ENCODE measurements around the gene SUSD3. TPM values are rescaled to one million over a fixed set of nuclear protein-coding genes. Genes with fewer than 3 reads are reported as not detected.

SUSD3 gene
- total and polyA plus RNA-seq, 2 donors from 2014 or later = 12.2 to 34.6 TPM

DNA sequence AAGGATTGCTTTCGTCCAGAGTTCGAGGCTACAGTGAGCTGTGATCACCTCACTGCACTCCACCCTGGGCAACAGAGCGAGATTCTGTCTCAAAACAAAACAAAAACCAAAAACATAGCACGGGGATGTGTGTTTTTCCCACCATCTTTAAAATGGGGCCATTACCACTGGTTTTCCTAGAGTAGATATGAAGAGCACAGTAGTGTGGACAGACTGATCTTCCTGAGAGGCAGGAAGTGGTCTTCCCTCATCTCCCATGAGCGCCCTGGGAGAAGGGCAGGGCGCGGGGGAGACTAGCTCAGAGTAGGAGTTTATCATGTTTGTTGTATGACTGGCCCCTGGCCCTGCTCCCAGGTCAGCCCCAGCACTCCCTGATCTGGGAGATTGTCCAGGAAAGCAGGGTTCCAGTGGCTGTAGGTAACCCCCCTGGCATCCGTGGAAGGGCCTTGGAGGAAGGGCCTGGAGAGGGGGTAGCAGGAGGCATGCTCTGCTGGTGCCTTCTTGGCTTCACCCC is 2.3 kb downstream of the SUSD3 start:
- Histone ChIP-seq H3K9me3 (ENCODE audit: control insufficient read depth in 2 of 3, insufficient read depth in 1 of 3, low read length in 3 of 3) (no peaks in the 10 kb centered on the region), H3K27me3 (ENCODE audit: control insufficient read depth, insufficient read depth, low read length) (no peaks in the 10 kb centered on the region), H3K4me3 (ENCODE audit: low read length in 3 of 3) (no peak overlapping the region), H3K9ac (ENCODE audit: low read length in 3 of 3) (no peak overlapping the region), H3K4me1 (ENCODE audit: control insufficient read depth in 2 of 3, insufficient read depth in 2 of 3, low read depth in 1 of 3, low read length in 3 of 3) (peaks cover 0 to 32% (median 16%) of the 10 kb centered on the region in 3 donors), H3K27ac (ENCODE audit: low read depth in 2 of 2, low read length in 2 of 2) (peak overlapping the region; percentile 2 to 51), H3K36me3 (ENCODE audit: control insufficient read depth in 2 of 3, insufficient read depth in 3 of 3, low read length in 3 of 3) (no peaks in the 10 kb centered on the region)
- DNase-seq (peak in 1 of 5 donors; percentile 39), FAIRE-seq (no peak)
- TF ChIP-seq, protein P1, sequence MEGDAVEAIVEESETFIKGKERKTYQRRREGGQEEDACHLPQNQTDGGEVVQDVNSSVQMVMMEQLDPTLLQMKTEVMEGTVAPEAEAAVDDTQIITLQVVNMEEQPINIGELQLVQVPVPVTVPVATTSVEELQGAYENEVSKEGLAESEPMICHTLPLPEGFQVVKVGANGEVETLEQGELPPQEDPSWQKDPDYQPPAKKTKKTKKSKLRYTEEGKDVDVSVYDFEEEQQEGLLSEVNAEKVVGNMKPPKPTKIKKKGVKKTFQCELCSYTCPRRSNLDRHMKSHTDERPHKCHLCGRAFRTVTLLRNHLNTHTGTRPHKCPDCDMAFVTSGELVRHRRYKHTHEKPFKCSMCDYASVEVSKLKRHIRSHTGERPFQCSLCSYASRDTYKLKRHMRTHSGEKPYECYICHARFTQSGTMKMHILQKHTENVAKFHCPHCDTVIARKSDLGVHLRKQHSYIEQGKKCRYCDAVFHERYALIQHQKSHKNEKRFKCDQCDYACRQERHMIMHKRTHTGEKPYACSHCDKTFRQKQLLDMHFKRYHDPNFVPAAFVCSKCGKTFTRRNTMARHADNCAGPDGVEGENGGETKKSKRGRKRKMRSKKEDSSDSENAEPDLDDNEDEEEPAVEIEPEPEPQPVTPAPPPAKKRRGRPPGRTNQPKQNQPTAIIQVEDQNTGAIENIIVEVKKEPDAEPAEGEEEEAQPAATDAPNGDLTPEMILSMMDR (IDR thresholded peaks at IDR 0.05; ENCODE audit: borderline replicate concordance, extremely low read depth, insufficient read depth) = no peak
- intact Hi-C loops (cut with DNase I) = no loop called here

DNA sequence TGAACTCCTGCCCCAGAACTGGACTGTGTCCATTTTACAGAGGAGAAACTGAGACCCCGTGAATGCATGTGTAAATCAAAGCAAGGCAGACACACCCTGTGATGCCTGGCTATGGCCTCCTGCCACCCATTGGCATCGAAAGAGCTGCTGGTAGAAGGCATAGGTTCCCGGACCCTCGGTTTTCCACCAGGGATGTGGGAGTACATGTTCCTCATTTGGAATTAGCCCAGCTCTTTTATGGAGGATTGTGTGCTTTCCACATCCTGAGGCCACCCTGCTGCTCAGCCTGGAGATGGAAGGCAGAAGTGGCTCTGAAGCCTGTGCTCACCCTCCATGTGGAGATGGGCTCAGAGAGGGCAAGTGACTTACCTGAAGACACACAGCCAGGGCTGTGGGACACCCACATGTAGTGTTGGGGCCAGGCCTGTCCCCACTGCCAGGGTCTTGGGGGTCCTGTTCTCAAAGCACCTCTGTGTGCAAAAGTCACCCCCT is 2.8 kb downstream of the SUSD3 start:
- H3K9ac ChIP-seq (ENCODE audit: low read length in 3 of 3) = peak overlapping the region in 1 of 3 donors; percentile 2
- no peak for FAIRE-seq
- intact Hi-C loops (cut with DNase I) = no loop called here
- H3K27ac ChIP-seq (ENCODE audit: low read depth in 2 of 2, low read length in 2 of 2) = peak overlapping the region; percentile 2 to 71
- peaks cover 0 to 32% (median 16%) of the 10 kb centered on the region in 3 donors for H3K4me1 ChIP-seq (ENCODE audit: control insufficient read depth in 2 of 3, insufficient read depth in 2 of 3, low read depth in 1 of 3, low read length in 3 of 3)
- no peaks in the 10 kb centered on the region for H3K36me3 ChIP-seq (ENCODE audit: control insufficient read depth in 2 of 3, insufficient read depth in 3 of 3, low read length in 3 of 3)
- no peaks in the 10 kb centered on the region for H3K9me3 ChIP-seq (ENCODE audit: control insufficient read depth in 2 of 3, insufficient read depth in 1 of 3, low read length in 3 of 3)
- DNase-seq = peak in 2 of 5 donors; percentile 6 to 40
- peak overlapping the region in 1 of 3 donors; percentile 2 for H3K4me3 ChIP-seq (ENCODE audit: low read length in 3 of 3)
- no peaks in the 10 kb centered on the region for H3K27me3 ChIP-seq (ENCODE audit: control insufficient read depth, insufficient read depth, low read length)
- TF ChIP-seq, protein P1 (IDR thresholded peaks at IDR 0.05; ENCODE audit: borderline replicate concordance, extremely low read depth, insufficient read depth) = no peak

DNA sequence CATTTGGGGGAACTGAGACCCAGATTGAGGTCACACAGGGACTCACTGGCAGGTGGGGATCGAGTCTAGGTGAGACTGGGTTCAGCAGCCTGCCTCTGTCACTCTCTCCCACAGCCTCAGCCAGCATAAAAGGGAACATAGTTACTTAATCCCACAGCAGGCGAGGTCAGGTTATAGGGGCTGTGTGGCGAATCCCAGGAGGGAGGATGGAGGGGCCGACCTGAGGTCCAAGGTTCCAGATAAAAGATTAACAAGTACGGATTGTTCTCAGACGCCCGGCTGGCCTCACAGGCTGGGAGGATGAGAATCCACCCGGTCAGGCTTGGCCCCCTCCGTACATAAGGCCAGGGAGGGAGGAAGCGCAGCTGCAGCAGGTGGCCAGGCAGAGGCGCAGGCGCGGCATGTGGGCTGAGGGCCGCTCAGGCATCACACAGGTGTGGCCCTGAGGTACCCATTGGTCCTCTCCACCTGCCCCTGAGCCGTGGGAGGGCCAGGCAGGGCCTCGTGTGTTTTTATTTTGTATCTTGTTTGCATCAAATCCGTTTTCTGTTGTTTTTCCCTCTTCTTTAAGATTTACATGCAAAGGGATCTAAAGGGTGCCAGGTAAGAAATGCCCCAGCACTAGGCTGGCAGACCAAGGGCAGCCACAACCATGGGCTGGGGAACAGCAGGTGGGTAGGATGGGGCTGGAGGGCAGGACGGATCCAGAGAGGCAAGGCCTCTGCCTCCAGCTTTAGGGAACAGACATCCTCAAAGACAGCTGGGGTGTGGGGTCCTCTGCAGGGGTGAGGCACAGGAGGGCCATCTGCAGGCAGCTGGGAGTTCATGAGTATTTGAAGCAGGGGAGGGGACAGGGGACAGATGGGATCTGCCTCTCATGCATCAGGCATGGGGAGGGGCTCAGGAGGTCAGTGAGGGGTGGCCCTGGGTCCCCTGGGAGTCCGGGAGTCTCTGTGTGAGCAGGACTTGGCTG is 3.6 kb downstream of the SUSD3 start:
- peaks cover 0 to 32% (median 16%) of the 10 kb centered on the region in 3 donors for H3K4me1 ChIP-seq (ENCODE audit: control insufficient read depth in 2 of 3, insufficient read depth in 2 of 3, low read depth in 1 of 3, low read length in 3 of 3)
- TF ChIP-seq, protein P1 (IDR thresholded peaks at IDR 0.05; ENCODE audit: borderline replicate concordance, extremely low read depth, insufficient read depth) = no peak
- intact Hi-C loops (cut with DNase I) = no loop called here
- FAIRE-seq = no peak
- DNase-seq = peak; percentile 79 to 87 (median 83)
- peak overlapping the region in 1 of 2 donors; percentile 71 for H3K27ac ChIP-seq (ENCODE audit: low read depth in 2 of 2, low read length in 2 of 2)
- H3K27me3 ChIP-seq (ENCODE audit: control insufficient read depth, insufficient read depth, low read length) = no peaks in the 10 kb centered on the region
- no peaks in the 10 kb centered on the region for H3K9me3 ChIP-seq (ENCODE audit: control insufficient read depth in 2 of 3, insufficient read depth in 1 of 3, low read length in 3 of 3)
- H3K36me3 ChIP-seq (ENCODE audit: control insufficient read depth in 2 of 3, insufficient read depth in 3 of 3, low read length in 3 of 3) = no peaks in the 10 kb centered on the region
- H3K4me3 ChIP-seq (ENCODE audit: low read length in 3 of 3) = peak overlapping the region in 1 of 3 donors; percentile 2
- H3K9ac ChIP-seq (ENCODE audit: low read length in 3 of 3) = peak overlapping the region in 1 of 3 donors; percentile 2

All from kidney (tissue), 14 donors.